Body of pancreas (tissue), 4 donors: Measurements from ENCODE around the gene AUTS2. TPM values are rescaled to one million over a fixed set of nuclear protein-coding genes. Genes with fewer than 3 reads are reported as not detected.

Source experiments
- ATAC-seq: fragments of 150-250 bp; one replicate; pipeline ENCODE4 v1.9.1; 2016
- DNase-seq, 4 donors: peaks; one replicate each; pipeline ENCODE4 v3.0.0-alpha.2; 2019
- H3K27ac ChIP-seq, 4 donors: fragments of 200-600 bp; sonication (generic); 1 replicate in 3 of 4; 2 replicates in 1 of 4; pipeline versions ENCODE4 v1.5.1 to v1.6.1; 2016 to 2019; ENCODE audit warnings: mild to moderate bottlenecking in 1 of 4, mixed read lengths in 1 of 4, moderate library complexity in 1 of 4
- H3K27me3 ChIP-seq, 2 donors: fragments of 200-600 bp; sonication (generic); one replicate each; pipeline ENCODE4 v1.6.0; 2016; ENCODE audit warnings: mild to moderate bottlenecking in 1 of 2
- H3K36me3 ChIP-seq, 2 donors: fragments of 200-600 bp; sonication (generic); replicated peaks in 1 of 2; 2 replicates each; pipeline ENCODE4 v1.5.1; 2016; ENCODE audit warnings: low read depth in 2 of 2; ENCODE audit not compliant: insufficient read depth in 1 of 2
- H3K4me1 ChIP-seq: fragments of 200-600 bp; sonication (generic); one replicate; pipeline ENCODE4 v1.6.0; 2016
- H3K4me3 ChIP-seq, 2 donors: fragments of 200-600 bp; sonication (generic); 1 replicate in 1 of 2; 2 replicates in 1 of 2; pipeline ENCODE4 v1.5.1; 2016 to 2019
- H3K9me3 ChIP-seq, 3 donors: fragments of 200-600 bp; sonication (generic); 1 replicate in 2 of 3; 2 replicates in 1 of 3; pipeline ENCODE4 v1.5.1; 2016
- POLR2A ChIP-seq, 3 donors: fragments of 450-650 bp; IDR thresholded peaks; one replicate each; pipeline ENCODE4 v1.6.1; 2016; ENCODE audit warnings: antibody characterized with exemption in 3 of 3, mild to moderate bottlenecking in 2 of 3
- WGBS, 2 donors: methylation state at CpG; one replicate each; pipeline ENCODE4 v1.1.5; 2017; 5-methylcytosine and 5-hydroxymethylcytosine counted together
- intact Hi-C: fragments of 100-400 bp; cut with DNase I; formaldehyde crosslinking; loops from one replicate; pipeline ENCODE4 v1.15.1; 2023
- total RNA-seq, 2 donors: library from RNA; depleted of rRNA; stranded (reverse); fragments of >200 nt; gene quantifications; one replicate each; pipeline ENCODE4 v1.1.0, GENCODE V29; 2016
- TF ChIP-seq, protein P1 (sequence below), 7 experiments: fragments of 450-650 bp in 4 of 7; fragments of 200-600 bp in 3 of 7; sonication (generic) in 3 of 7; IDR thresholded peaks; one replicate each; pipeline ENCODE4 v1.5.1; 2016 to 2019; ENCODE audit warnings: antibody characterized with exemption in 7 of 7

Gene AUTS2
- total RNA-seq, 2 donors from 2014 or later = 11.7 to 18.5 TPM

DNA sequence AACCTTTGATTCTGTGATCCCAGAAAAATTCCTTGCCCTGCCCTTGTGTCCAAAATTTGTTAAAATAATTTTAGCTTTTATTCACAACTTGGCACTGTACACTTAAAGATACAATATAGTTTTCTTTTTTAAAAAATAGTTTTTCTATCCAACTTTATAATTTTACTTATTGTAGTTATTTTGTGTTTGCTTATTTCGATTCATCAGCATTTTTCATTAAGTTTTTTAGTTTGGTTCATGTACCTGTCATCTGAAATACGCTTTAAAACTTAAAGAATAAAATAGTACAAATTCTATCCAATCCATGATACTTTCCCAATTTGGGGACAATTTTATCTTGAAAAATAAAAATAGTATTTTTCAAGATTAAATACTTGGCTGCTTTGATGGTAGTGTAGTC is 514.8 kb downstream of the AUTS2 start:
- Histone ChIP-seq H3K9me3 (no peaks in the 10 kb centered on the region), H3K4me1 (no peaks in the 10 kb centered on the region), H3K27me3 (no peaks in the 10 kb centered on the region), H3K4me3 (no peak overlapping the region), H3K36me3 (no peaks in the 10 kb centered on the region), H3K27ac (no peak overlapping the region)
- DNase-seq = no peak
- no peak for ATAC-seq
- TF ChIP-seq POLR2A (IDR thresholded peaks at IDR 0.05) = no peak
- TF ChIP-seq, protein P1, sequence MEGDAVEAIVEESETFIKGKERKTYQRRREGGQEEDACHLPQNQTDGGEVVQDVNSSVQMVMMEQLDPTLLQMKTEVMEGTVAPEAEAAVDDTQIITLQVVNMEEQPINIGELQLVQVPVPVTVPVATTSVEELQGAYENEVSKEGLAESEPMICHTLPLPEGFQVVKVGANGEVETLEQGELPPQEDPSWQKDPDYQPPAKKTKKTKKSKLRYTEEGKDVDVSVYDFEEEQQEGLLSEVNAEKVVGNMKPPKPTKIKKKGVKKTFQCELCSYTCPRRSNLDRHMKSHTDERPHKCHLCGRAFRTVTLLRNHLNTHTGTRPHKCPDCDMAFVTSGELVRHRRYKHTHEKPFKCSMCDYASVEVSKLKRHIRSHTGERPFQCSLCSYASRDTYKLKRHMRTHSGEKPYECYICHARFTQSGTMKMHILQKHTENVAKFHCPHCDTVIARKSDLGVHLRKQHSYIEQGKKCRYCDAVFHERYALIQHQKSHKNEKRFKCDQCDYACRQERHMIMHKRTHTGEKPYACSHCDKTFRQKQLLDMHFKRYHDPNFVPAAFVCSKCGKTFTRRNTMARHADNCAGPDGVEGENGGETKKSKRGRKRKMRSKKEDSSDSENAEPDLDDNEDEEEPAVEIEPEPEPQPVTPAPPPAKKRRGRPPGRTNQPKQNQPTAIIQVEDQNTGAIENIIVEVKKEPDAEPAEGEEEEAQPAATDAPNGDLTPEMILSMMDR (IDR thresholded peaks at IDR 0.05) = no peak
- intact Hi-C loops = no loop called here
- WGBS, 2 donors = 58 to 80% methylated on average over 2 of the region's 2 CpGs

DNA sequence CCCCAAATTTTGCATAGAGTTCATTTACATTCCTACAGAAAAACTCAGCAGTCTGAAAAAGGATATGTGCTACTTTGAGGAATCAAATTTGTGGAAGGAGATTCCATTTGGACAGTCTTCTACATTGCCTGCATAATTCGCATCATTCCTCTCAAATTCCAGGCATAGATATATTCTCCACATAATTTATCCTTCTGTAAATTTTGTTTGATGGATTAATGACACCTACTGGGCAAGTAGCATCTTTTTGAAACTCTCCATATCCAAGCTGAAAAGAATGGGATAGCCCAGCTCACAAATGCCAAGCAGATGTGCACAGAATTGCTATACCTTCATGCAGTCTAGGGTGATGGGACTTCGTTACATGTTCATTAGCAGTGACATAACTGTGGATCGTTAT is 515.3 kb downstream of the AUTS2 start:
- no peak overlapping the region for H3K4me3 ChIP-seq
- no peaks in the 10 kb centered on the region for H3K27me3 ChIP-seq
- intact Hi-C loops = no loop called here
- no peaks in the 10 kb centered on the region for H3K36me3 ChIP-seq
- no peak for DNase-seq
- H3K27ac ChIP-seq = no peak overlapping the region
- ATAC-seq = no peak
- H3K4me1 ChIP-seq = no peaks in the 10 kb centered on the region
- WGBS, 2 donors = 82 to 83% methylated on average over 3 of the region's 3 CpGs
- TF ChIP-seq POLR2A (IDR thresholded peaks at IDR 0.05) = no peak
- TF ChIP-seq, protein P1 (IDR thresholded peaks at IDR 0.05) = no peak
- H3K9me3 ChIP-seq = no peaks in the 10 kb centered on the region

DNA sequence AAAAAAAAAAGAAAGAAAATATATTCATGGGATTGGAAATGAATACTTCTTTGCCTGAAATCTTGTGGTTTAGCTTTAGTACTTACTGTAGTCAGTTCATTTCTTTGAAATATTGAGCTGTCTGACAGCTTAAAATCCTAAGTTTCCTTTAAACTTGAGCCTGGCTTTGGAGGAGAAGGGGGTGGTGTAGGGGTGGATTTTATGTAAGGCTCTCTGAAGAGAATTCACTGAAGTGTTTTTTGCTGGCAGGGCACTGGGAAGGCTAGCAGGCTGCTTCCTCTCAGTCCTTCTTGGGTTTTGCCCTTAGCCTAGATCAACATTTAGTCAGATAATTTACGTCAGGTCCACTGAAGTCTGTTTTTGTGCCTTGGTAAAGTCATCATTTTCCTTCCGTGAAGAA is 516.5 kb downstream of the AUTS2 start:
- DNase-seq (no peak), ATAC-seq (no peak)
- Histone ChIP-seq H3K36me3 (no peaks in the 10 kb centered on the region), H3K4me1 (no peaks in the 10 kb centered on the region), H3K9me3 (no peaks in the 10 kb centered on the region), H3K27ac (no peak overlapping the region), H3K27me3 (no peaks in the 10 kb centered on the region), H3K4me3 (no peak overlapping the region)
- no peak for TF ChIP-seq POLR2A (IDR thresholded peaks at IDR 0.05)
- TF ChIP-seq, protein P1 (IDR thresholded peaks at IDR 0.05) = no peak
- intact Hi-C loops = no loop called here
- 61 to 64% methylated on average over 2 of the region's 2 CpGs for WGBS, 2 donors

DNA sequence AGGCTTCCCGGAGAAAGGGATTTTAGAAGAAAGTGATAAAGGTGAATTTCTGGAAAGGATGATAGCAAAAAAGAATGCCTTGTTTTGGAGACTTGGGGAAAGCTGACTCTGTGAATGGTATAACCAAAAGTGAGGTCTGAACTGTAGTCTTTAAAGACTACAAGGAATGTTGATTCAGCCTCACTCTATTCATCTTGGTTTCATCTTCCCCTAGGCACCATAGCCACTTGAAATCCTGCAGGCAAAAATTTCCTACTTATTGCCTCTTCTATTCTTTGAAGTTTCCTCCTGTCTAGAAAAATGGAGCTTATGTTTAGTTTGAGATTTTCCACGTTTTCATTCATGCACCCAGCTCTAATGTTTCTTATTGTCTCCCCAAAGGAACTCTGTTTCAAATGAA is 518.0 kb downstream of the AUTS2 start:
- Histone ChIP-seq H3K27me3 (no peaks in the 10 kb centered on the region), H3K4me3 (no peak overlapping the region), H3K36me3 (no peaks in the 10 kb centered on the region), H3K4me1 (no peaks in the 10 kb centered on the region), H3K9me3 (no peaks in the 10 kb centered on the region), H3K27ac (no peak overlapping the region)
- 54 to 62% methylated on average over 2 of the region's 2 CpGs for WGBS, 2 donors
- ATAC-seq (no peak), DNase-seq (no peak)
- intact Hi-C loops = no loop called here
- TF ChIP-seq POLR2A (IDR thresholded peaks at IDR 0.05) = no peak
- TF ChIP-seq, protein P1 (IDR thresholded peaks at IDR 0.05) = no peak

DNA sequence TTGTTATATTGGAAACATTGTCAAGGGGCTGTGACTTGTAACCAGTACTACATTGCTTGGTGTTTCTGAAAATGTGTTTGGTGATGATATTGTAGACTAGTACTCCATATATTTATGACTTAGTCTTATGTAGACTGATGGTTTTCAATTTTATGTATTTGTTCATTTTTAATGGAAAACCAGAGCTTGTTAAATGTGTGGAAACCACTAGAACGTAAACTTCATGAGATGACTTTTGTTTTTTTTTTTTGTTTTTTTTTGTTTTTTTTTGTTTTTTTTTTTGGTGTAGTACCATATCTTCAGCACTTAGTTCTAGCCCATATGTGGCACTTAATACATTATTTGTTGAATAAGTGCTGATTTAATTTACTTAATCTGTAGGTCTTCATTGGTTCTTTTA is 518.6 kb downstream of the AUTS2 start:
- DNase-seq (no peak), ATAC-seq (no peak)
- WGBS, 2 donors = 32 to 87% methylated on average over 1 of the region's 1 CpG
- no peaks in the 10 kb centered on the region for H3K4me1 ChIP-seq
- intact Hi-C loops = no loop called here
- no peaks in the 10 kb centered on the region for H3K9me3 ChIP-seq
- no peak overlapping the region for H3K27ac ChIP-seq
- no peaks in the 10 kb centered on the region for H3K36me3 ChIP-seq
- no peaks in the 10 kb centered on the region for H3K27me3 ChIP-seq
- no peak overlapping the region for H3K4me3 ChIP-seq
- TF ChIP-seq, protein P1 (IDR thresholded peaks at IDR 0.05) = no peak
- TF ChIP-seq POLR2A (IDR thresholded peaks at IDR 0.05) = no peak
